ENCODE data around the gene WDR48.

Gene WDR48

DNA sequence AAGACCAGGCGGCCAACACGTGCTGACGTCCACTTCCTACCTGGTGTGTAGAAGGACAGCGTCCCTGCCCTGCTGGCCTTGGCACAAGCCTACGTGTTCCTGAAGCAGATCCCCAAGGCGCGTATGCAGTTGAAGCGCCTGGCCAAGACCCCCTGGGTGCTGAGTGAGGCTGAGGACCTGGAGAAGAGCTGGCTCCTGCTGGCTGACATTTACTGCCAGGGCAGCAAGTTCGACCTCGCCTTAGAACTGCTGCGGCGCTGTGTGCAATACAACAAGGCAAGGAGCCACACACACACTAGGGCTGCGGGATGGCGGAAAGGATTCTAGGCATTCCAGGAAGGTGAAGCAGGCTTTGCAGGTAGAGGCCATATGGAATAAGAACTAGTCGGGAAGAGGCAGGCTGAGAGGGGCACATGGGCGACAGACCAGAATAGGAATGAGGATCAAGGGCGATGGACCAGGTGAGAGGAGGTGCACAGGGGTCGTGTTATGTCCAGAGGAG is 85.7 kb downstream of the WDR48 start:
- in situ Hi-C loops (cut with HindIII; ENCODE audit: low sequenced_read_pairs) = no loop called here

DNA sequence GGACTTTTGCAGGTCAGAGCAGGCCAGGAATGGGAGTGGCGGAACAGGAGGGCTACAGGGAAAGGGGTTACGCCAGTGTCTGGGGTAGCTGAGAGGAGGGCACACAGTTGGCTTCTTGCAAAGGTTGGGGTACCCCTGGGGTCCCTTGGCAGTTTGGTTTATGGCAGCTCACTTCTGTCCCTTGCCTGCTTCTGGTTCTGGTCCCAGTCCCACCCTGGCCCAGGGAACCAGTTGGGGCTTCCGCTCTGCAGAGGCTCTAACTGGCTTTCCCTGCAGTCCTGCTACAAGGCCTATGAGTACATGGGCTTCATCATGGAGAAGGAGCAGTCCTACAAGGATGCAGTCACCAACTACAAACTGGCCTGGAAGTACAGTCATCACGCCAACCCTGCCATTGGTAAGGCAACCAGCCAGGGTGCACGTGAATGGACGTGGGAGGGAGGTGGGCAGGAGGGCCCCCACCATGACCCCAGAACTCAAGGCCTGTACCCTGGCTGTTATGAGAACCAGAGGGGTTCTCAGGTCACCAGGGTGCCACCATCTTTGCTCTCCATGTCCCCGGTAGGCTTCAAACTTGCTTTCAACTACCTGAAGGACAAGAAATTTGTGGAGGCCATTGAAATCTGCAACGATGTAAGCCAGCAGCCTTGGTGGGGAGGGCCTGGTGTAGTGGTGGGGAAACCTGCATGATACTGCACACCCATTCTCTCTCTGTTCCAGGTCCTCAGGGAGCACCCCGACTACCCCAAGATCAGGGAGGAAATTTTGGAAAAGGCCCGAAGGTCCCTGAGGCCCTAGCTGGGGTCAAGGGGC is 86.4 kb downstream of the WDR48 start:
- in situ Hi-C loops (cut with HindIII; ENCODE audit: low sequenced_read_pairs) = no loop called here

DNA sequence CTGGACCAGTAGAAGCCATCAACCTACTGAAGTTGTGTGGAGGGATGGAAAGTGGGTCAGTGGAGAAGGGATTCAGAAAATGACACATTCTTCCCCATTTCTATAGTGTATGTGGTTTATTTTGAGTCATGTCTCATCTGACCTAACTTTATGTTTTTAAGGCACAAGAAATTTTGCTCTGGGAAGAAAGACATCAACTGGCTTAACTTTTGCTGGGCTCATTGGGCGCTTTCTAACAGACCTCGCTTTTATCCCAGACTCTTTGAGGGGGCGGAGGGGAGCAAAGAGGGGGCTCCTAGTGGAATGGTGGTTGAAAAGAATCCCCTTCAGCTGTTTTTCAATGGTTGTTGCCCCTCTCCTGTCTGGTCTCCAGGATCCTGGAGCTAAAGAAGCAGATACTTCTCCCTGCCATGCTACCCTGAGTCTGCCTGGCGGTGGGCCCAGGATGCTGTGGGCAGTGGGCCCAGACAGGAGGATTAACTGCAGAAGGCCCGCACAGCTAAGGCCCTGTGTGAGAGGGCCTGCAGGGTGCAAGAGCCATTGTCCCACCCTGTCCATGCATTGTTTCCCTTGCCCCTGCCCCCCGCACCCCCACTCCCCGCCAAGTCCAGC is 87.1 kb downstream of the WDR48 start:
- in situ Hi-C loops (cut with HindIII; ENCODE audit: low sequenced_read_pairs) = no loop called here

DNA sequence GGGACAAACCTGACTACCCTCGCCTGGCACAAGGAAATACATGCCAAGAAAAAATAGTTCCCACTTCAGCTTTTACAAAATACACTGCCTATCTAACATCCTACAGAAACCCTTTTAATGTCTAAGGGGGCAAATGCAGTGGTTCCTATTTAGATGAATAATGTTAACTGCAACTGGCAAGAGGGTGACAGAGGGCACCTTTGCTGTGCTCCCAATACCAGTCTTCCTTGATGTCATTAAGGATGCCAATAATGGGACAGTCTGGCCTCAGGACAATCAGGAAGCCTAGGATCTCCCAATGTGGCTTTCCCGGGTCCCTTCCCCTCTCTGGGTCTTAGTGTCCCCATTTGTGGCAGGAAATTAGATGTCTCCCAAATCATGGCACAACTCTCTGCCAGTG is 87.6 kb downstream of the WDR48 start:
- in situ Hi-C loops (cut with HindIII; ENCODE audit: low sequenced_read_pairs) = no loop called here

DNA sequence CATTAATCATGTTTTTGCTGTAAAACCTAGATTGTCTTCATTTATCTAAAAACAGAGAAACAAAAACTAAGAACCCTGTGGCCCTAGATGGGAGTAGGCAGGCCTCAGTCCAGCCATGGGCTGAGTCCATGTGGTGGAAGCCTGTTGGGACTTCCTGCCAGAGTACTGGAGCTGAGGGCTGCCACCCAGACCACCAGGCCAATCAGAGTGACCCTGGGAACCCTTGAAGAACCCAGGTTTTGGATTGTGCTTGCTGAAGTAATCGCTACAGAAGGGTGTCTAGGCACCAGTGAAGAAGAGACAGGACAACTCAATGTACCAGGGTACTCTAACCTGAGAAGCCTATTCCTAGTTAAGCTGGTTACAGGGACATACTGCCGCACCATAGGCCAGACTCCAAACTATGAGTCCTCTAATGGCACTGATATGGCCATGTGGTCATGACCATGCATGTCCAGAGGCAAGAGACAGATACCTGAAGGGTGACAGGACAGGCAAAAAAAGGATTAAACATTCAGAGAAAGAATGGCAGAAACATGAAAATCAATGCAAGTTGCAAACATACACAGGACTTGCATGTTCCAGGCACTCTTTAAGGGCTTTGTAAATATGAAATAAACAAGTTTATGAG is 88.6 kb downstream of the WDR48 start:
- in situ Hi-C loops (cut with HindIII; ENCODE audit: low sequenced_read_pairs) = no loop called here

DNA sequence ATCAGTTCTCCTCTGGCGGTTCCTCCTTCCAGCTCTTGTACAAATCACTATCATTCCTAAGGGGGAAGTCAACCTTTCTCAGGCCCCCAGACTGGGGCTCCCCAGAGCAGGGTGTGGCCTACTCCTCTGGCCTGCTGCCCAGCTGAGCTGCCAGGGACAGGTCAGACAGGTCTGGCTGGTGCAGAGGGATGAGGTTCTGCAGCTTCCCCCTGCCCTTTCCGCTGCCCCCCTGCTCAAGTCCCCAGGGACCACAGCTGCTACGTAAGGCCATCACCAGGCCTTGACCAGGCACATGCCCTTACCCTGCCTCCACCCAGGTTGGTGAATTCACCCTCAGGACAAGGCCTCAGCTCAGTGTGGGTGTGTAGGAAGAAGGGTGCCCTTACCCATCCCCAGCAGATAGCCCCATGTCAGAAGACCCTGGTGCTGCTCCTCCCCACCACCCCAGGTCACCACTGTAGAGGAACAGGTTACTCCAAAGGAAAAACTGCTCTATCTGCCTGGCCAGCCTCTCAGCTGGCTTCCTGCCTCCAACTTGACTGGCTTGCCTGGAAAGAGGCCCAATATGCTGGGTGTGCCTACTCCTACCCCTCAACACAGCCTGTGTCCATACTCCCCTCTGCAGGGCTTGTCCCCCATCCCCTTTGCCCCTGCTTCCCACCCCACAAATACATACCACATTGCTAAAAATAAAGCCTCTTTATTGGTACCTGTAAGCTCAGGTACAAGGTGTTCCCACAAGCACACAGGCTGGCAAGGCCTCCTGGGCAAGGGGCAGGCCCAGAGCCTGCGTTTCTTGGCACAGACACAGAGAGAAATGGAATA is 89.6 kb downstream of the WDR48 start:
- in situ Hi-C loops (cut with HindIII; ENCODE audit: low sequenced_read_pairs) = no loop called here

DNA sequence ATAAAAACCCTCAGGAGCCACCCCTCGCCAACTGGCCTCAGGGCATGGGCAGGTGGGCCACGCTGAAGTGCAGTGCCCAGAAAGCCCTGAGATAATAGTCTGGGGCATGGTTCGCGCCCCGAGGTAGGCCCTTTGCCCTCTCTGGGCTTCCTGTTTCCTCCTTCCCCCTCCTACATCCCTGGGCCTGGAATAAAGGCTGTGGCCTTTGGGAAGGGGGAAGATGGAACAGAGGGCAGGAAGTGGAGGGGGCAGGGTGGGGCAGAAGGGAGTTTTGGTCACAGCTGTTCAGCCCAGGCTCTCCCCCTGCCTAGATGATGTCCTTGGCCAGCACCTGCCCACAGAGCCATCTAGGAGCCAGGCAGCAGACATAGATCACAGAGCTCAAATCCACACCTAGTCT is 90.3 kb downstream of the WDR48 start:
- in situ Hi-C loops (cut with HindIII; ENCODE audit: low sequenced_read_pairs) = no loop called here

DNA sequence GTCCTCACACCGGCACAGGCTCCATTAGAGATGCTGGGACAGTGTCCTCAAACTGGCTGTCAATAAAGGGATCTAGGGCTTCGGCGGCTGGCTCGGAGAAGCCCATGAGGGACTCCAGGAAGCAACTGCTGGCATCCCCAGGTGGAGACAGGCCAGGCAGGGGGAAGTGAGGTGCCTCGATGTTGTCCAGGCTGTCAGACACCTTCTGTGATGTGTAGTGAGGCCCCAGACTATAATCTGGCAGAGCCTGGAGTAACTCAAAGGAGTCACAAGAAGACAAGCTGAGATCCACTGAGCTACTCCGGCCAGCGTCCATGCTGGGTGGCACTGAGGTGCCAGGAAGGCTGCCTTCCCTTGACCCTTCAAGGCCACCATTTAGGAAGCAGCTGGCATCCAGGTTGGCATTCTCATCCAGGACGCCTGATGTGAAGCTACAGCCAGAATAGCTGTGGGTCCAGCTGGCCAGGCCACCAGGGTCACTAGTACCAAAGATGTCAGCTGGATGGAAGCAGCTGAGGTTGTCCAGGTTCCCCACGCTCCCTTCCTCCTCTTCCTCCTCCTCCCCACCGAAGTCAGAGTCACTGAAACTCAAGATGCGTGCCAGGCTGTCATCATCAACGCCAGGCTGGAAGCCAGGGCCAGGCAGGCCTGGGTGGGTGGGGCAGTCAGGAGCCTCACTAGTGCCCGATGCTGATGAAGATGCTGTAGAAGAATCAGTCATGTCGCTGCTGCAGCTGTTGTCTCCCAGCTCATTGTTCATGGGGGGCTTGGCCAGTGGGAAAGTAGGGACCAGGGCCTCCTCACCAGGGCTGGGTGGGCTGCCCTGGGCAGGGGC is 91.5 kb downstream of the WDR48 start:
- in situ Hi-C loops (cut with HindIII; ENCODE audit: low sequenced_read_pairs) = no loop called here

DNA sequence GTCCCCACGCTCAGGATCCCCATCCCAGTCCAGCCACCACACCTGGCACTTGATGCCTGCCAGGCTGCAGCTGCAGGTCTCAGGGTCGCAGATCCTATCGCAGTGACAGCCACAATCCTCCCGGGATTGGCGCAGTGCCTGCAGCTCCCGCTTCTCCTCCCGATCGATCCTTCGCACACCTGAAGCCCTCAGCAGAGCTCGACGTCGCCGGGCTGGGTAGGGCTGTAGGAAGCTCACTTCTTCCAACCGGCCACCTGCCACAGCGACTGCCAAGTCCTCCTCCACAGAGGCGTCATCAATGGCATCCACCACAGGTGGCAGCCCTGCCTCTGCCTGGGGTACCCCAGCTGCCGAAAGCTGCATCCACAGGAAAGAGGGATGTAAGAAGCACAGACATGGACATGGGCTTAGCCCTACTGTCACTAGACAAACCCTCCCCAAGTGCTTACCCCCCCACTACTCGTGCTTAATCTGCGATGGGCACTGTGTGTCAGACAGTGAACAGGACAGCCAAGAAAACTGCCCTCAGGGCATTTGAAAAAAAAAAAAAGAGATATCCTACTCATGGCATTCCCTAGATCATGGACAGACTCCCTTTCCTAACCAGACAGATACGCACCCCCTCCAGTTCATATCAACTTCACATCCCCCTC is 92.4 kb downstream of the WDR48 start:
- in situ Hi-C loops (cut with HindIII; ENCODE audit: low sequenced_read_pairs) = no loop called here

DNA sequence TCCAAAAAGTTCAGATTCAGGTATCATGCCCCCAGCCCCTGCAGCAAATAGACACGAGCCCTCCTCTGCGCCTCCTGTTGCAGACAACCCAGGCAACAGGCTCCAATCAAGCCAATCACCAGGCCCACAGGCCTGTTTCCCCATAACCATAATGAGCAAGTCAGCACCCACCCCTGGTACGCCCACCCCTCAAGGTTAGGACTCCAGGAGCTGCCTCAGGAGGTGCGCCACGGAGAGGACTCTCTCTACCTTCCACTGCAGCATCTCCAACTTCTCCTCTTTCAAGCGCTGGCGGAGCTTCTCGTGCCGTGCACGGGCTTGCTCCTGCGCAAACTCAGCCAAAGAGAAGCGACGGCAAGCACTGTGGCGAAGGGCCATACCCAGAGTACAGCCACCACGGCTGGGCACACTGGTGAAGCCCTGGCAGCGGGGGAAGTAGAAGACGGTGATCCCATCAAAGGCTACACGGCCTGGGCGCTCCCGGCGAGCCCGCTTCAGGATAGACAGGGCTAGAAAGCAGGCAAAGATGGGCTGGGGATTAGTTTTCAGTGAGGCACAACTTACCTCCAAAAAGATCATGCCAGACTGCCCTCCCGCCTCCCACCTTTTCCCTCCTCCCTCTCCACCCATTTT is 93.0 kb downstream of the WDR48 start:
- in situ Hi-C loops (cut with HindIII; ENCODE audit: low sequenced_read_pairs) = no loop called here

DNA sequence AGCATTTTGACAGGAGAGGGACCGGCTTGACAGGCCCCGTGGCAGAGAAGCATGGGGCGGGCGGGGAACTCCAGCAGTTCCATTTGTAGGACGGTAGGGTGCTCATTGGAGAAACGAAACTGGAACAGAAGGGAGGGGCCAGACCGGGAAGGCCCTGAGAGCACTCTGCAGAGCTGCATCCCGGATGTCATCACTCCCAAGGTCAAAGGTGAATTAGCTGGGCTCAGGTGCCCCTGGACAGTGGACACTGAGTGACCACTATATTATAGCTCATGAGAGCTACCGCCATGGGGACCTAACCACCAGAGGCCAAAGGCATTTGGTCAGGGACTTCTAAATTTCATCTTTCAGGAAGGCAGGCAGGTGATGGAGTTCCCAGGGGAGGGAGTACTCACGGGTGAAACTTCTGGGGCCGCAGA is 94.3 kb downstream of the WDR48 start:
- in situ Hi-C loops (cut with HindIII; ENCODE audit: low sequenced_read_pairs) = no loop called here

Measured in DLD1 (cell line).